Activated CD4-positive, alpha-beta T cell treated with anti-CD3 and anti-CD28 coated beads for 1 hour (primary cell): ENCODE measurements around the gene SLBP.

Experiments used
- DNase-seq: peaks from one replicate; pipeline ENCODE4 v3.0.0-alpha.2; 2020

SLBP gene

GRCh38 chr4:1725521-1725920 lies 13.4 kb upstream of the SLBP start:
- DNase-seq, result no peak

GRCh38 chr4:1723131-1723801 lies 11.1 kb upstream of the SLBP start:
- peak; percentile 25 for DNase-seq

- DNase-seq, result no peak
These were observed 10.5 kb upstream of the SLBP start for GRCh38 chr4:1722551-1723118.

- no peak for DNase-seq
These were observed 9.8 kb upstream of the SLBP start for GRCh38 chr4:1721666-1722550.

- peak; percentile 92 for DNase-seq
These were observed 9.0 kb upstream of the SLBP start, which contains the start of the genes TACC3 and TMEM129 for GRCh38 chr4:1721003-1721665. Gene TACC3 (plus strand): TSS chr4:1721521. CDS start chr4:1723422, 1,901 bp downstream. Gene TMEM129 (minus strand): TSS chr4:1721323. CDS start chr4:1720837, 486 bp downstream.

- peak; percentile 23 for DNase-seq
These were observed 8.3 kb upstream of the SLBP start for GRCh38 chr4:1720163-1720983.

GRCh38 chr4:1718095-1718850 lies 6.2 kb upstream of the SLBP start:
- no peak for DNase-seq

- DNase-seq, result no peak
These were observed 5.3 kb upstream of the SLBP start for GRCh38 chr4:1717129-1718094.

GRCh38 chr4:1716065-1716945 lies 4.2 kb upstream of the SLBP start:
- DNase-seq, result no peak

- DNase-seq, result no peak
These were observed 3.1 kb upstream of the SLBP start for GRCh38 chr4:1715002-1715758.

- no peak for DNase-seq
These were observed 2.3 kb upstream of the SLBP start for GRCh38 chr4:1714303-1715001.

GRCh38 chr4:1713003-1713851 lies 1.1 kb upstream of the SLBP start:
- no peak for DNase-seq

- DNase-seq, result no peak
These were observed 426 bp downstream of the SLBP start for GRCh38 chr4:1711571-1712215.

- DNase-seq, result no peak
These were observed 1.0 kb downstream of the SLBP start for GRCh38 chr4:1711055-1711570.

- no peak for DNase-seq
These were observed 3.5 kb downstream of the SLBP start for GRCh38 chr4:1708581-1708980.

- DNase-seq, result no peak
These were observed 5.8 kb downstream of the SLBP start for GRCh38 chr4:1706358-1706757.
